Activated CD4-positive, alpha-beta T cell treated with anti-CD3 and anti-CD28 coated beads for 24 hours (primary cell): Measurements from ENCODE around the gene LPIN1.

ENCODE experiments used
- DNase-seq, 2 donors: peaks; one replicate each; pipeline ENCODE4 v3.0.0-alpha.2; 2020; ENCODE audit warnings: low read depth in 2 of 2

LPIN1 gene

DNA sequence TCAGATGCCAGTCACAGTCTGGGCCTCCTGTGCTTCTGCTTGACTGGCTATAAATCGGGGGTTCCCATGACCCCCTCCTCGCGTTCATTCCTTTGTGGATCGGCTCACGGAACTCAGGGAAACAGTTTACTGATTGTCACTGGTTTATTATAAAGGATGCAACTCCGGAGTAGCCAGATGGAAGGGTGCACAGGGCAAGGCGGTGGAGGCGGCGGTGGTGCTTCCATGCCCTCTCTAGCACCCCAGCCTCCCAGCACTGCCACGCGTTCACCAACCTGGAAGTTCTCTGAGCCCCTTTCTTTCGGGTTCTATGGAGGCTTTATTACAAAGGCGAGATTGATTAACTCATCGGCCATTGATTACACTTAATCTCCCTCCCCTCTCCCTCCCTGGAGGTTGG lies 15.6 kb downstream of the LPIN1 start:
- no peak for DNase-seq

DNA sequence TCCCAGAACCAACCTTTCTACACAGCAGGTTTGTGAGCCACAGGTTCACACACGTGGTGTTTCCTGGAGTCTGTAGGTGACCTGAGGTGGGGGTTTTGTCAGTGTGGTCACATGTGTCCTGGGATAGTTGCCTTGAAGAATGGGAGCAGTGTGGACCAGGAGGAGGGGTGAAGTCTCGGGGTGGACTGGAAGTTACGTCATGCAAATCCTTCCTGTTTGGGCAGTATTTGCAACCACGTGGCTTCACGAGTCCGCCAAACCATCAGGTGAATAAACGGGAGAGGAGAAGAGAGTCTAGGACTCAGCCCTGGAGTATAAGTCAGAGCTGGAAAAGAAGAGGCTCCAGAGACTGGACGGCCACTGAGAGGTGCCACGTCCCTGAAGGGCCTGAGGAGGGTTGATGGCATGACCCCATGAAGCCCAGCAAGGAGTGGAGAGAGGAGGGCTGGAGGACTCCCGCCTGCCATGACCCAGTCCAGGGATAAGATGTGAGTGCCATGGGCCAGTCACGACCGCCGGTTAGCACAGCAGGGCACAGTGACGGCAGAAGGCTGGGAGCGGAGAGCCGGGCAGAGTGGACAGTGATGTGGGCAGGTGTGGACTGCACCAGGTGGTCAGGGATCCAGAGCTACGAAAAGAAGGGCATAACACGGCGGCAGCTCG lies 16.5 kb downstream of the LPIN1 start:
- no peak for DNase-seq

- DNase-seq = no peak
Observed at GRCh38 chr2:11764359-11764758, 17.9 kb downstream of the LPIN1 start.

DNA sequence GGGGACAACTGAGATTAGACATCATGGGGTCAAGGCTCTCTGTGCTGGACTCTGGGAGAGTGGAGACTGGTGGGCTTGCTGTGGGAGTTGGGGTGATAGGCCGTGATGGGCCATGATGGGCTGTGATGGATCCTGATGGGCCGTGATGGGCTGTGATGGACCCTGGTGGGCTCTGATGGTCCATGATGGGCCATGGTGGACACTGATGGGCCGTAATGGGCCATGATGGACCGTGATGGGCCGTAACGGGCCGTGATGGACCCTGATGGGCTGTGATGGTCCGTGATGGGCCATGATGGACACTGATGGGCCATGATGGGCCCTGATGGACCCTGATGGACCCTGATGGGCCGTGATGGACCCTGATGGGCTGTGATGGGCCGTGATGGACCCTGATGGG lies 18.5 kb downstream of the LPIN1 start:
- no peak for DNase-seq

- DNase-seq = no peak
Observed at GRCh38 chr2:11765501-11765900, 19.1 kb downstream of the LPIN1 start.

- DNase-seq = no peak
Observed at GRCh38 chr2:11766016-11766415, 19.6 kb downstream of the LPIN1 start.

- DNase-seq = no peak
Observed at GRCh38 chr2:11767779-11768178, 21.3 kb downstream of the LPIN1 start.

- DNase-seq = no peak
Observed at GRCh38 chr2:11768946-11769345, 22.5 kb downstream of the LPIN1 start.

- DNase-seq = no peak
Observed at GRCh38 chr2:11769516-11769915, 23.1 kb downstream of the LPIN1 start.

- DNase-seq = no peak
Observed at GRCh38 chr2:11770531-11771188, 24.2 kb downstream of the LPIN1 start.

- no peak for DNase-seq
Observed at GRCh38 chr2:11771971-11772615, 25.7 kb downstream of the LPIN1 start.

DNA sequence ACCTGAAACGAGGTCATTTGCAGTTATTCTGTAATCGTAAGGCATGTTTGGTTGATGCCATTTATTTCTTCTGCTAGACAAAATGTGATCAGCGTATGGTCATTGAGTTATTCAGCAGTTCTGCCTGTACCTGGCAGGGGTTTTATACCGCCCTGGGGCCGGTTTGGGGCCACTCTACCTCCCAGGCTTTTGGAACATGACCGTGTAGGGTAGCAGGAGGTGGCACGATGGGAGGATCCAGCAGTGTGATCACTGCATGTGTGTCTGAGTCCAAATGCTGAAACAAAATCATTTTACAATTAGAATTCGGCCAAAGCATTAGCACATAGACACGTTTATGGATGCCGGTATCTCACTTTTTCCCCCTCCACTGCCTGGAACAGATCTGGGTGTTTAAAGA lies 26.7 kb downstream of the LPIN1 start:
- no peak for DNase-seq

- no peak for DNase-seq
Observed at GRCh38 chr2:11773747-11774525, 27.5 kb downstream of the LPIN1 start.

DNA sequence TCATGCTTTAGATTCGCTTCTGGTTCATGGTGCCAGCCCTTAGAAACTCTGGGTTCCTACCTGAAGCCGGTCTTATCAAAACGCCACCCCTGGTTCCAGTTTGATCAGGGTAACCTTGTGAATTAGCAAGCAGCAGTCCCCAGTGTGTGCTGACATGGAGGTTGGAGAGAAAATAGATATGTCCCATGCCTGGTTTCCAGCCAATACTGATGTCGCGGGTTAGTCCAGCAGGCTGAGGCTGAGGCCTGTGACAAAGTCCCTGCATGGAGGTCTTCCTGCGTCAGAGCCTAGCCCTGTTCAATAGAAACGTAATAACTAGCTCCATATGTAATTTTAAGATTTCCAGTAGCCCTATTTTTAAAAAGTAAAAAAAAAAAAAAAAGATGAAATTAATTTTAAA lies 28.2 kb downstream of the LPIN1 start:
- DNase-seq = no peak

GRCh38 chr2:11775384-11775783 lies 29.0 kb downstream of the LPIN1 start:
- DNase-seq = no peak

DNA sequence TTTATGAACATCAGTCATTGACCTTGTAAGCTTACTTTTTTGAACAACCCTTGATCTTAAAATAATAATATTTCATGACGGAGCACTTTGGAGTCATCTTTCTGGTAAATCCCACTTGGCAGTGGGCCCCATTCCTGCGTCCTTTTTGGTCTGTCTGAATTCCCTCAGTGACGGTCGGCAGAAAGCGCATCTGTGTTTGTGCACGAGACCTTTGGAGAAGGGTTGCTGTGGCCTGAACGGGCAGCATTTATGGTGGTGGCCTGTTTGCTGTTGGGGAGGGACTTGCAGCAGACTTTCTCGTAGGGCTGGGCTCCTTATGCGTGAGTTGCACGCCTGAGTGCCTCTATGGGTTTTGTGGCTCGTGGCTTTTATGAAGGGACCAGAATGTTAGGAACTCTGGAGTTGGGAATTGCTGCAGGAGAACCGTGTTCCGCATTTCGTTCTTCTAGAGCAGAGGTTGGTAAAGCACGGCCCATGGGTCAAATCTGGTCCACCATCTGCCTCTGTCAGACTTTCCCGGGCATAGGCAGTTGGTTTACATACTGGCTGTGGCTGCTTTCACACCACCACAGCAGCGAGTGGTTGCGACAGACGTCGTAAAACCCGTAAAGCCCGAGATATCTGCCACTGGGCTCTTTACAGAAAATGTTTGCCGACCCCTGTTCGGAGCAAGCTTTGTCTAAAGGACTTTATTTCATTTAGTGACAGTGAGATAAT lies 30.8 kb downstream of the LPIN1 start:
- no peak for DNase-seq

DNA sequence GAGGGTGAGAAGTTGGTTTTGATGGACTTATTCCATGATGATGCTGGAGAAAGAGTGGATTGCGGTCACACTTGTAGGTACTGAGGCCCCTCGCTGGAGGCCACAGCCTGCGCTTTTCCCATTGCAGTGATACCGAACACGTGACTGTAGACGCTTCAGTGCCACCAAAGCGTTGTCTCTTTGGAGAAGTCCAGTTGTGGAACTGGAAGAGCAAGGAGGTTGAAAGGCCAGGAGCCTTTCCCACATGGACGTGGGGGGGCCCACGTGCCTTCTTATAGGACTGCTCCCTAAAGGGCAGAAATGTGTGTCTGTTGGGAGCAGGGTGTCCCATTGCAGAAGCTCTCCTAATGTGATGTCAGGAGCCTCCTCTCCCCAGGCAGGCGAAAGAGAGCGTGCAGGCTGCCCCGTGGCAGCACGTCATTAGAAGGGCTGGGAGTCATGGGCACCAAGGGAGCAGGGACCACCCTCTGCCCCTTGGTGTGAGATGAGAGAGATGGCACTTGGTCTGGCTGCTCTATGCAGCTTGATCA lies 31.5 kb downstream of the LPIN1 start:
- DNase-seq = no peak

DNA sequence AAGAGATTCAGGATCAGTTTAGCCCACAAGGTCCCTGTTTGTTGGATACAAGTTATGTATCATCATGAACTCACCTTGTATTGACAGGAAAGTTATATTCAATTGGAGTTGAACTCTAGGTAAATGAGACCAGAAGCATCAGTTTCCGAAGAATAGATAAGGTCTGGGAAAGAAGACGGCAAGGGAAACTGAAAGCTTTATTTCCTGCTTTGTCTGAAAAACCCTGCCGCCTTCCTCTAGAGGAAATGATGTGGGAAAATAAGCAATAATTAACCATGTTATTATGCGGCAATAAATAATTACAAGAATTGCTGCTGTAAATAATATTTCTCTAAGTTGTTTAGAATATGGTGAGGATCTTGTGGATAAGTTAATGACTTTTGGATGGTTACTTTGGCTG lies 32.0 kb downstream of the LPIN1 start:
- no peak for DNase-seq

GRCh38 chr2:11778923-11779757 lies 32.7 kb downstream of the LPIN1 start:
- DNase-seq = peak; percentile 85 to 87

DNA sequence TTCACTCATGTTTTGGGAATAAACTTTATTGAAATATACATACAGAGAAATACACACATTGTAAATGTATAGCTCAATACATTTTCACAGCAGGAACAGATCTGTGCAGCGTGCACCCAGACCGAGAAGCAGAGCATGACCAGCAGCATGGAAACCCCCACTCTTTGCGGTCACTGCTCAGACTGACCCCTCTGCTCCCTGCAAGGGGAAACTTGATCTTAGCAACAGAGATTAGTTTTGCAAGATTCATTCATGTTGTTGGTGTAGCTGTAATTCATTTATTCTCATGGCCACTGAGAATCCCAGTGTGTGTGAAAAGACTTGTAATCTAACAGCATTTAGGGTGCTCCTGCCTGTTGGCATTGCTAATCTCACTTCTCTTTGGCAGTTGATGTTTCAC lies 35.2 kb downstream of the LPIN1 start:
- DNase-seq = no peak

DNA sequence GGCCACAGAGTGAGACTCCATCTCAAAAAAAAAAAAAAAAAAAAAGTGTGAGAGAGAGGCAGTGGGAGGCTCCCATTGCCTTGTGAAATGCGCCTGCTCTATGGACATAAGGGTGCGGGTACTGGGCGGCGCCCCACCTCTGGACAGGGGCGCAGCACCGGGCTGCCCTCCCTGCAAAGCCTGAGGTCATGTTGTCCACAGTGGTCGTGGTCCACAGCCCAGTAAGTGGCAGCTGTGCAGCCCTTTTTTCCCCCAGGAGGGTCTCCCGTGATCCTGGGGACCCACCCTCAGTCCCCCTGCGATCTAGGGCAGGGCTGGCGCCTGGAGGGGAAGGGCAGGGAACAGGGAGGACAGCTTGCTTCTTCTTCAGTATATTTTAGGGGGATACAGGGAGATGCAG lies 37.8 kb downstream of the LPIN1 start:
- DNase-seq = no peak
